HepG2 (cell line): ENCODE results near the gene ADAD2. TPM values are rescaled to one million over a fixed set of nuclear protein-coding genes. Genes with fewer than 3 reads are reported as not detected.

Experiments used
- ATAC-seq: fragments of 200-7000 bp; cut with Tn5 transposase; 3 replicates; pipeline ENCODE4 v1.9.1; 2020; ENCODE audit warnings: mild to moderate bottlenecking, moderate library complexity
- BruUV-seq: library from RNA; stranded (reverse); fragments of 400-500 nt; replicated peaks from 2 replicates; lab custom pipeline; 2021; lab: Mats Ljungman, UMichigan
- CTCF ChIA-PET: fragments of 300-600 bp; formaldehyde crosslinking; extraction: SDS; loops from one replicate; lab custom pipeline; 2021; ENCODE audit warnings: low total read pairs, inconsistent platforms, low intra/inter-chr PET ratio; lab: Yijun Ruan, JAX
- POLR2A ChIA-PET: fragments of 350-600 bp; sonication (Branson Sonifier 250); formaldehyde crosslinking; loops from one replicate; lab custom pipeline; 2020; ENCODE audit warnings: antibody characterized with exemption, inconsistent platforms; lab: Yijun Ruan, JAX
- DNase-seq: peaks from one replicate; pipeline ENCODE4 v3.0.0-alpha.2; 2015; ENCODE audit warnings: low spot score
- FAIRE-seq: peaks from 3 replicates; lab custom pipeline; 2011; peaks lifted over from hg19 to GRCh38; lab: Jason Lieb, UNC
- H2AFZ ChIP-seq: one replicate; pipeline ENCODE4 v1.6.1; 2011; ENCODE audit warnings: low read length, inconsistent platforms
- H3K27ac ChIP-seq: fragments of 300-600 bp; 3 replicates; pipeline ENCODE4 v1.8.0; 2011; ENCODE audit warnings: mixed run types, mild to moderate bottlenecking, mixed read lengths, low read length, inconsistent platforms; ENCODE audit not compliant: insufficient read depth; ENCODE audit errors: extremely low read length
- H3K27me3 ChIP-seq, 2 experiments: fragments of 200-600 bp in 1 of 2; 2 replicates in 1 of 2; 3 replicates in 1 of 2; pipeline versions ENCODE4 v1.6.0 to v1.8.0; 2011; ENCODE audit warnings: low read length in 2 of 2, mild to moderate bottlenecking in 2 of 2, moderate library complexity in 2 of 2, inconsistent platforms in 1 of 2; ENCODE audit not compliant: insufficient read depth in 2 of 2, control insufficient read depth in 1 of 2
- H3K36me3 ChIP-seq, 2 experiments: fragments of 200-600 bp in 1 of 2; replicated peaks in 1 of 2; 2 replicates in 1 of 2; 3 replicates in 1 of 2; pipeline versions ENCODE4 v1.5.1 to v1.8.0; 2011; ENCODE audit warnings: low read length in 2 of 2, inconsistent platforms in 1 of 2; ENCODE audit not compliant: insufficient read depth in 2 of 2, control insufficient read depth in 1 of 2
- H3K4me1 ChIP-seq: 2 replicates; pipeline ENCODE4 v1.5.1; 2012; ENCODE audit warnings: low read length, inconsistent platforms; ENCODE audit not compliant: insufficient read depth
- H3K4me2 ChIP-seq: 2 replicates; pipeline ENCODE4 v1.6.0; 2011; ENCODE audit warnings: low read depth, low read length, inconsistent platforms
- H3K4me3 ChIP-seq, 3 experiments: fragments of 200-600 bp in 1 of 3; sonication (generic), shearing (Covaris generic) in 1 of 3; replicated peaks in 1 of 3; 2 replicates each; pipeline ENCODE4 v1.5.1; 2011 to 2016; ENCODE audit warnings: low read length in 3 of 3, inconsistent platforms in 2 of 3, low read depth in 2 of 3, mild to moderate bottlenecking in 2 of 3, control low read depth in 1 of 3, mixed read lengths in 1 of 3; ENCODE audit not compliant: insufficient read depth in 1 of 3
- H3K79me2 ChIP-seq: one replicate; pipeline ENCODE4 v1.6.1; 2011; ENCODE audit warnings: low read length, inconsistent platforms; ENCODE audit not compliant: insufficient read depth
- H3K9ac ChIP-seq: 2 replicates; pipeline ENCODE4 v1.6.0; 2011; ENCODE audit warnings: mild to moderate bottlenecking, low read depth, low read length, inconsistent platforms; ENCODE audit not compliant: insufficient read depth
- H3K9me3 ChIP-seq: 2 replicates; pipeline ENCODE4 v1.5.1; 2012; ENCODE audit warnings: mild to moderate bottlenecking, low read length
- H4K20me1 ChIP-seq: 2 replicates; pipeline ENCODE4 v1.6.0; 2011; ENCODE audit warnings: inconsistent platforms, mild to moderate bottlenecking, low read length, moderate library complexity; ENCODE audit not compliant: insufficient read depth
- AGO1 ChIP-seq: fragments of 200-400 bp; formaldehyde crosslinking; IDR thresholded peaks from 2 replicates; pipeline ENCODE4 v1.6.1; 2017; ENCODE audit warnings: mild to moderate bottlenecking, low read depth, low read length, moderate library complexity; ENCODE audit not compliant: poor library complexity, severe bottlenecking
- ARHGAP35 ChIP-seq: sonication (generic); formaldehyde crosslinking; IDR thresholded peaks from 2 replicates; pipeline ENCODE4 v1.9.0; 2022; ENCODE audit warnings: mild to moderate bottlenecking, inconsistent platforms, moderate library complexity, missing genetic modification reagents, borderline replicate concordance
- FOXM1 ChIP-seq: sonication (generic); formaldehyde crosslinking; IDR thresholded peaks from 2 replicates; pipeline ENCODE4 v1.5.0; 2020; ENCODE audit warnings: missing genetic modification reagents
- GATAD2A ChIP-seq: IDR thresholded peaks from 2 replicates; pipeline ENCODE4 v1.6.1; 2016
- HMGA1 ChIP-seq: sonication (generic); formaldehyde crosslinking; conservative IDR thresholded peaks from 2 replicates; pipeline ENCODE4 v1.4.0; 2020; ENCODE audit warnings: missing genetic modification reagents
- ZNF629 ChIP-seq: sonication (generic); formaldehyde crosslinking; conservative IDR thresholded peaks from 2 replicates; pipeline ENCODE4 v1.5.0; 2020; ENCODE audit warnings: missing genetic modification reagents
- WGBS: methylation state at CpG from one replicate; pipeline ENCODE4 v1.1.6; 2017; ENCODE audit warnings: low lambda C conversion rate; 5-methylcytosine and 5-hydroxymethylcytosine counted together
- in situ Hi-C: cut with HindIII; loops from 2 replicates; pipeline ENCODE4 v1.10.0; 2017; ENCODE audit warnings: low pct_unique_long_range_greater_than_20kb; ENCODE audit not compliant: extremely low pct_ligation_motif_present
- intact Hi-C: fragments of 100-400 bp; cut with micrococcal nuclease; formaldehyde crosslinking; loops from one replicate; pipeline ENCODE4 v1.10.0; 2022; ENCODE audit not compliant: unreplicated experiment
- polyA plus RNA-seq, 8 experiments: library from polyadenylated mRNA; depleted of rRNA in 3 of 8; stranded (reverse) in 7 of 8; unstranded in 1 of 8; fragments of >200 nt; fragmentation: Illumina TruSeq in 4 of 8; extraction: Trizol in 4 of 8; gene quantifications; 2 replicates each; pipeline versions ENCODE4 v1.2.1 to v1.2.3, GENCODE V29; 2011 to 2016; ENCODE audit warnings: low read depth in 4 of 8, missing spikeins in 1 of 8, mixed read lengths in 1 of 8; ENCODE audit not compliant: insufficient read depth in 1 of 8
- total RNA-seq, 5 experiments: library from RNA; depleted of rRNA; stranded (reverse); fragments of >200 nt; fragmentation: Illumina TruSeq; extraction: Trizol; gene quantifications; 2 replicates each; pipeline ENCODE4 v1.2.3, GENCODE V29; 2016; ENCODE audit warnings: low read depth in 1 of 5
- TF ChIP-seq, protein P1 (sequence below): IDR thresholded peaks from 2 replicates; pipeline ENCODE4 v1.6.1; 2016; ENCODE audit warnings: low read depth, control low read depth
- TF ChIP-seq, protein P2 (sequence below): sonication (generic); formaldehyde crosslinking; IDR thresholded peaks from 2 replicates; pipeline ENCODE4 v1.4.0; 2020; ENCODE audit warnings: mild to moderate bottlenecking, missing genetic modification reagents
- TF ChIP-seq, protein P3 (sequence below): sonication (generic); formaldehyde crosslinking; IDR thresholded peaks from 2 replicates; pipeline ENCODE4 v1.4.0; 2020; ENCODE audit warnings: missing genetic modification reagents; ENCODE audit errors: not compliant biosample characterization

ADAD2 gene
- total and polyA plus RNA-seq, 2 of the 13 experiments (the other 11 are each of a cell fraction or from before 2014, with no cell fraction given): not detected

DNA sequence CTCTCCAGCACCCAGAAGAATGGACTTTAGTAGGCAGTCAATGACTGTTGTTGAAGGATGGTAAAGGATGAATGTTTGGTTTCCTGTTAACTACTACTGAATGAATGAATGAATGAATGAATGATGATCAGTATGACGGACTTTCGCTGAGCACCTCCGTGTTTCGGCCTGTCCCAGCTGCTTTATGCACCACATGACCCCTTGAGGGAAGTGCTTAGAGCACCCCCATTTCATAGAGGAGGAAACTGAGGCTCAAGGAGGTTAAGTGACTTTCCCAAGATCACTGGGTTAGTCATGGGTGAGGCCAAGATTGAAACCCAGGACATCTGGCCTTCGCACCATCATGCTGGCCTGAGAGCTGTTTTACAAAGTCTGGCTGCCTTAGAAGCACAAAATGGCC is 42.0 kb downstream of the ADAD2 start:
- no peak for FAIRE-seq
- H3K4me2 ChIP-seq: no peak overlapping the region
- no peak for ATAC-seq
- no peaks in the 10 kb centered on the region for H3K9me3 ChIP-seq
- no peak overlapping the region for H3K9ac ChIP-seq
- in situ Hi-C loops: no loop called here
- peaks cover 0 to 80% of the 10 kb centered on the region in 2 experiments; a peak in 4 of 5 replicates for H3K27me3 ChIP-seq
- H3K4me3 ChIP-seq: no peak overlapping the region
- TF ChIP-seq ZNF629 (CRISPR knock-in tag): 0 out of 2 replicates have a peak, but pooled peaks have one; percentile 22
- TF ChIP-seq, protein P1, sequence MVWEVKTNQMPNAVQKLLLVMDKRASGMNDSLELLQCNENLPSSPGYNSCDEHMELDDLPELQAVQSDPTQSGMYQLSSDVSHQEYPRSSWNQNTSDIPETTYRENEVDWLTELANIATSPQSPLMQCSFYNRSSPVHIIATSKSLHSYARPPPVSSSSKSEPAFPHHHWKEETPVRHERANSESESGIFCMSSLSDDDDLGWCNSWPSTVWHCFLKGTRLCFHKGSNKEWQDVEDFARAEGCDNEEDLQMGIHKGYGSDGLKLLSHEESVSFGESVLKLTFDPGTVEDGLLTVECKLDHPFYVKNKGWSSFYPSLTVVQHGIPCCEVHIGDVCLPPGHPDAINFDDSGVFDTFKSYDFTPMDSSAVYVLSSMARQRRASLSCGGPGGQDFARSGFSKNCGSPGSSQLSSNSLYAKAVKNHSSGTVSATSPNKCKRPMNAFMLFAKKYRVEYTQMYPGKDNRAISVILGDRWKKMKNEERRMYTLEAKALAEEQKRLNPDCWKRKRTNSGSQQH (CRISPR knock-in tag): no peak
- peaks cover 4% of the 10 kb centered on the region; the same call in 1 of the 2 replicates for H3K4me1 ChIP-seq
- no peaks in the 10 kb centered on the region for H3K36me3 ChIP-seq
- 7% methylated on average over 5 of the region's 5 CpGs for WGBS
- no peaks in the 10 kb centered on the region for H4K20me1 ChIP-seq
- no peak overlapping the region for H2AFZ ChIP-seq
- H3K79me2 ChIP-seq: no peaks in the 10 kb centered on the region
- POLR2A ChIA-PET: no interaction called here
- intact Hi-C loops: no loop called here
- no TSS peak for BruUV-seq
- no peak for DNase-seq
- CTCF ChIA-PET: no interaction called here
- no peak overlapping the region for H3K27ac ChIP-seq

DNA sequence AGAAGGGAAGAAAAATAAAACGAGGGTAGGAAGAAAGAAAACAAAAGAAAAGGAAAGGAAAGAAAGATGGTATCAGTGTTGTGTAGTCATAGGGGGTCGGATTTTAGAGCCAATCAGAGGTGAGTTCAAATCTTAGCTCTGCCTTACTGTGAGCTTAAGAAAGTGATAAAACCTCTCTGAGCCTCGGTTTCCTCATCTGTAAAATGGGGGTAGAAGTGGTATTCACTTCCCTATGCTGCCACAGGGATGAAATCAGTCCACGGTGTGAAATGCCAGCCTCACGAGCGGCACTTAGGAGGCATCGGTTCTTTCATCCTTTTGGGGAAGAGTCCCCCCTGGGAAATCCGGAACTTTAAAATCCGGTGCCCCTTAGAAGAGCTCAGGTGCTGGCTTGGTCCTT is 42.8 kb downstream of the ADAD2 start:
- Histone ChIP-seq H3K9ac (no peak overlapping the region), H3K4me3 (no peak overlapping the region), H3K9me3 (no peaks in the 10 kb centered on the region), H2AFZ (no peak overlapping the region), H4K20me1 (no peaks in the 10 kb centered on the region), H3K36me3 (no peaks in the 10 kb centered on the region), H3K79me2 (no peaks in the 10 kb centered on the region), H3K4me2 (no peak overlapping the region), H3K27ac (no peak overlapping the region), H3K27me3 (peaks cover 0 to 80% of the 10 kb centered on the region in 2 experiments; a peak in 4 of 5 replicates), H3K4me1 (no peaks in the 10 kb centered on the region)
- intact Hi-C loops: no loop called here
- no TSS peak for BruUV-seq
- ATAC-seq: no peak
- no peak for DNase-seq
- WGBS: 7% methylated on average over 9 of the region's 9 CpGs
- in situ Hi-C loops: no loop called here
- ChIA-PET CTCF (no interaction called here), POLR2A (no interaction called here)
- no peak for FAIRE-seq
- no peak for TF ChIP-seq AGO1
- TF ChIP-seq GATAD2A (CRISPR knock-in tag): no peak
- TF ChIP-seq ARHGAP35 (CRISPR knock-in tag): no peak
- TF ChIP-seq FOXM1 (CRISPR knock-in tag): no peak
- TF ChIP-seq HMGA1: no peak
- TF ChIP-seq, protein P2, sequence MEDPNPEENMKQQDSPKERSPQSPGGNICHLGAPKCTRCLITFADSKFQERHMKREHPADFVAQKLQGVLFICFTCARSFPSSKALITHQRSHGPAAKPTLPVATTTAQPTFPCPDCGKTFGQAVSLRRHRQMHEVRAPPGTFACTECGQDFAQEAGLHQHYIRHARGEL: no peak
- TF ChIP-seq, protein P3, sequence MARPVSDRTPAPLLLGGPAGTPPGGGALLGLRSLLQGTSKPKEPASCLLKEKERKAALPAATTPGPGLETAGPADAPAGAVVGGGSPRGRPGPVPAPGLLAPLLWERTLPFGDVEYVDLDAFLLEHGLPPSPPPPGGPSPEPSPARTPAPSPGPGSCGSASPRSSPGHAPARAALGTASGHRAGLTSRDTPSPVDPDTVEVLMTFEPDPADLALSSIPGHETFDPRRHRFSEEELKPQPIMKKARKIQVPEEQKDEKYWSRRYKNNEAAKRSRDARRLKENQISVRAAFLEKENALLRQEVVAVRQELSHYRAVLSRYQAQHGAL: no peak
- peak; percentile 62 for TF ChIP-seq ZNF629 (CRISPR knock-in tag)
